SK-N-SH treated with all-trans-retinoic acid at 6 μM for 48 hours (cell line): ENCODE results near the gene RIN3.

Experiments used
- ATAC-seq: fragments of 200-7000 bp; cut with Tn5 transposase; 3 replicates; pipeline ENCODE4 v1.9.1; 2020; ENCODE audit warnings: mild to moderate bottlenecking, moderate library complexity
- ARNTL ChIP-seq: fragments of 450-650 bp; formaldehyde crosslinking; IDR thresholded peaks from 2 replicates; pipeline ENCODE4 v1.5.0; 2020; ENCODE audit warnings: low read depth, mild to moderate bottlenecking, moderate library complexity, borderline replicate concordance
- BACH2 ChIP-seq: fragments of 250-450 bp; sonication (Bioruptor Pico); IDR thresholded peaks from 2 replicates; pipeline ENCODE4 v1.9.0; 2021; ENCODE audit warnings: mild to moderate bottlenecking, borderline replicate concordance
- CSDC2 ChIP-seq: fragments of 250-450 bp; sonication (Bioruptor Pico); IDR thresholded peaks from 2 replicates; pipeline ENCODE4 v1.5.0; 2020; ENCODE audit warnings: mild to moderate bottlenecking, moderate library complexity
- ESRRG ChIP-seq: fragments of 250-450 bp; sonication (Bioruptor Pico); IDR thresholded peaks from 2 replicates; pipeline ENCODE4 v1.6.1; 2021; ENCODE audit warnings: mild to moderate bottlenecking
- GLIS3 ChIP-seq: fragments of 250-450 bp; sonication (Bioruptor Pico); IDR thresholded peaks from 2 replicates; pipeline ENCODE4 v1.5.0; 2020; ENCODE audit warnings: mild to moderate bottlenecking, moderate library complexity
- ISL1 ChIP-seq: fragments of 250-450 bp; sonication (Bioruptor Pico); IDR thresholded peaks from 2 replicates; pipeline ENCODE4 v2.1.2; 2022; ENCODE audit warnings: mild to moderate bottlenecking, moderate library complexity
- OSR1 ChIP-seq: fragments of 250-450 bp; sonication (Bioruptor Pico); IDR thresholded peaks from 2 replicates; pipeline ENCODE4 v1.8.0; 2022; ENCODE audit warnings: moderate library complexity, mild to moderate bottlenecking, inconsistent platforms
- PPARA ChIP-seq: fragments of 250-450 bp; sonication (Bioruptor Pico); IDR thresholded peaks from 2 replicates; pipeline ENCODE4 v1.5.0; 2020; ENCODE audit warnings: mild to moderate bottlenecking, borderline replicate concordance
- RARB ChIP-seq: fragments of 250-450 bp; sonication (Bioruptor Pico); IDR thresholded peaks from 2 replicates; pipeline ENCODE4 v1.8.0; 2021; ENCODE audit warnings: mild to moderate bottlenecking, moderate library complexity
- SNAI2 ChIP-seq: fragments of 250-450 bp; sonication (Bioruptor Pico); IDR thresholded peaks from 2 replicates; pipeline ENCODE4 v1.5.0; 2020; ENCODE audit warnings: mild to moderate bottlenecking, moderate library complexity
- TCF4 ChIP-seq: fragments of 250-450 bp; sonication (Bioruptor Pico); IDR thresholded peaks from 2 replicates; pipeline ENCODE4 v1.8.0; 2021; ENCODE audit warnings: mild to moderate bottlenecking, moderate library complexity, borderline replicate concordance
- TOX ChIP-seq: fragments of 250-450 bp; sonication (Bioruptor Pico); IDR thresholded peaks from 2 replicates; pipeline ENCODE4 v1.8.0; 2021; ENCODE audit warnings: mild to moderate bottlenecking, moderate library complexity, borderline replicate concordance
- ZC3H10 ChIP-seq: fragments of 250-450 bp; sonication (Bioruptor Pico); IDR thresholded peaks from 2 replicates; pipeline ENCODE4 v1.5.1; 2021; ENCODE audit warnings: mild to moderate bottlenecking, moderate library complexity
- ZFP3 ChIP-seq: fragments of 250-450 bp; sonication (Bioruptor Pico); IDR thresholded peaks from 2 replicates; pipeline ENCODE4 v1.5.0; 2020; ENCODE audit warnings: mild to moderate bottlenecking, moderate library complexity
- ZFP30 ChIP-seq: fragments of 450-650 bp; formaldehyde crosslinking; IDR thresholded peaks from 2 replicates; pipeline ENCODE4 v1.5.0; 2022; ENCODE audit warnings: mild to moderate bottlenecking, moderate library complexity
- ZNF565 ChIP-seq: fragments of 450-650 bp; formaldehyde crosslinking; conservative IDR thresholded peaks from 2 replicates; pipeline ENCODE4 v1.5.0; 2020; ENCODE audit warnings: low read depth, mild to moderate bottlenecking, moderate library complexity
- ZNF70 ChIP-seq: fragments of 450-650 bp; formaldehyde crosslinking; IDR thresholded peaks from 2 replicates; pipeline ENCODE4 v1.5.0; 2020; ENCODE audit warnings: mild to moderate bottlenecking, moderate library complexity
- ZNF8 ChIP-seq: fragments of 450-650 bp; formaldehyde crosslinking; IDR thresholded peaks from 2 replicates; pipeline ENCODE4 v1.5.0; 2020; ENCODE audit warnings: mild to moderate bottlenecking, moderate library complexity
- TF ChIP-seq, protein P1 (sequence below): fragments of 250-450 bp; sonication (Bioruptor Pico); IDR thresholded peaks from 2 replicates; pipeline ENCODE4 v1.5.1; 2021; ENCODE audit warnings: mild to moderate bottlenecking, moderate library complexity
- TF ChIP-seq, protein P2 (sequence below): fragments of 250-450 bp; sonication (Bioruptor Pico); IDR thresholded peaks from 2 replicates; pipeline ENCODE4 v1.8.0; 2021; ENCODE audit warnings: low read depth, mild to moderate bottlenecking, moderate library complexity, borderline replicate concordance
- TF ChIP-seq, protein P3 (sequence below): fragments of 250-450 bp; sonication (Bioruptor Pico); IDR thresholded peaks from 2 replicates; pipeline ENCODE4 v1.5.0; 2020; ENCODE audit warnings: mild to moderate bottlenecking, moderate library complexity
- TF ChIP-seq, protein P4 (sequence below): fragments of 250-450 bp; sonication (Bioruptor Pico); IDR thresholded peaks from 2 replicates; pipeline ENCODE4 v1.5.1; 2020; ENCODE audit warnings: low read depth, mild to moderate bottlenecking, moderate library complexity

The RIN3 gene

DNA sequence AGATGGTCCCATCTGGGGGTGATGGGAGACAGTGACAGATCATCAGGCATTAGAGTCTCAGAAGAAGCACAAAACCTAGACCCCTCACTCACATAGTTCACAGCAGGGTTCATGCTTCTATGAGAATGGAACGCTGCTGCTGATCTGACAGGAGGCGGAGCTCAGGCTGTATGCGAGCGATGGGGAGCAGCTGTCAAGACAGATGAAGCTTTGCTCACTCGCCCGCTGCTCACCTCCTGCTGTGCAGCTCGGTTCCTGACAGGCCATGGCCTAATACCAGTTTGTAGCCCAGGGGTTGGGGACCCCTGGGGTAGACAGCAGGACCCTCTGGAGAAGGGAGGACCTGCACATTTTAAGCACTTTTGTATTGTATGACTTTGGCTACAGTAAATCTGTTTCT, 123.6 kb downstream of the RIN3 start:
- 0 out of 3 replicates have a peak, but pooled peaks have one; percentile 29 for ATAC-seq
- TF ChIP-seq OSR1 (no peak), PPARA (CRISPR knock-in tag) (no peak), TOX (CRISPR knock-in tag) (no peak), GLIS3 (CRISPR knock-in tag) (no peak), ZNF8 (CRISPR knock-in tag) (no peak), ARNTL (CRISPR knock-in tag) (no peak), RARB (CRISPR knock-in tag) (no peak), SNAI2 (CRISPR knock-in tag) (no peak), ESRRG (CRISPR knock-in tag) (no peak), CSDC2 (no peak), ZFP3 (CRISPR knock-in tag) (no peak), ISL1 (CRISPR knock-in tag) (no peak), BACH2 (no peak)
- TF ChIP-seq, protein P1, sequence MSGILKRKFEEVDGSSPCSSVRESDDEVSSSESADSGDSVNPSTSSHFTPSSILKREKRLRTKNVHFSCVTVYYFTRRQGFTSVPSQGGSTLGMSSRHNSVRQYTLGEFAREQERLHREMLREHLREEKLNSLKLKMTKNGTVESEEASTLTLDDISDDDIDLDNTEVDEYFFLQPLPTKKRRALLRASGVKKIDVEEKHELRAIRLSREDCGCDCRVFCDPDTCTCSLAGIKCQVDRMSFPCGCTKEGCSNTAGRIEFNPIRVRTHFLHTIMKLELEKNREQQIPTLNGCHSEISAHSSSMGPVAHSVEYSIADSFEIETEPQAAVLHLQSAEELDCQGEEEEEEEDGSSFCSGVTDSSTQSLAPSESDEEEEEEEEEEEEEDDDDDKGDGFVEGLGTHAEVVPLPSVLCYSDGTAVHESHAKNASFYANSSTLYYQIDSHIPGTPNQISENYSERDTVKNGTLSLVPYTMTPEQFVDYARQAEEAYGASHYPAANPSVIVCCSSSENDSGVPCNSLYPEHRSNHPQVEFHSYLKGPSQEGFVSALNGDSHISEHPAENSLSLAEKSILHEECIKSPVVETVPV, result no peak
- TF ChIP-seq, protein P2, sequence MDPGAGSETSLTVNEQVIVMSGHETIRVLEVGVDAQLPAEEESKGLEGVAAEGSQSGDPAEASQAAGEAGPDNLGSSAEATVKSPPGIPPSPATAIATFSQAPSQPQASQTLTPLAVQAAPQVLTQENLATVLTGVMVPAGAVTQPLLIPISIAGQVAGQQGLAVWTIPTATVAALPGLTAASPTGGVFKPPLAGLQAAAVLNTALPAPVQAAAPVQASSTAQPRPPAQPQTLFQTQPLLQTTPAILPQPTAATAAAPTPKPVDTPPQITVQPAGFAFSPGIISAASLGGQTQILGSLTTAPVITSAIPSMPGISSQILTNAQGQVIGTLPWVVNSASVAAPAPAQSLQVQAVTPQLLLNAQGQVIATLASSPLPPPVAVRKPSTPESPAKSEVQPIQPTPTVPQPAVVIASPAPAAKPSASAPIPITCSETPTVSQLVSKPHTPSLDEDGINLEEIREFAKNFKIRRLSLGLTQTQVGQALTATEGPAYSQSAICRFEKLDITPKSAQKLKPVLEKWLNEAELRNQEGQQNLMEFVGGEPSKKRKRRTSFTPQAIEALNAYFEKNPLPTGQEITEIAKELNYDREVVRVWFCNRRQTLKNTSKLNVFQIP, result no peak

DNA sequence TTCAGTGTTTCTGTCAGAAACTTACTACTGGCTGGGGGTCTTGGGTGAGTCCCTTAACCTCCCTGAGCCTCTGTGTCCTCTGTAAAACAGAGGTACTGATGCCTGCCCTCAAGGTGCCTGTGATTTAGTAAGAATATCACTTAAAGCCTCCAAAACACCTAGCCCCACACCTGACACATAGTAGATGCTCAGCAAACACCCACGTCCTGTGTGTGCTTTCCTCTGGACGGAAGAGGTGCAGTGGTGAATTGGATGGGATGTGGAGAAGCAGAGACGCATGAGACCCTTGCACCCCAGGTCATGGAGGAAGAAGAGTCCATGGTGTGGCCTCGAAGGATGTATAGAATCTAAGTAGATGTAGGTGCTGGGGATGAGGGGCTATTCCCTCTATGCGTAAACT, 124.3 kb downstream of the RIN3 start:
- ATAC-seq, result no peak
- TF ChIP-seq ZNF8 (CRISPR knock-in tag) (no peak), ZFP30 (CRISPR knock-in tag) (no peak), ARNTL (CRISPR knock-in tag) (no peak), ESRRG (CRISPR knock-in tag) (no peak), ZC3H10 (CRISPR knock-in tag) (no peak), ZFP3 (CRISPR knock-in tag) (no peak), PPARA (CRISPR knock-in tag) (no peak)
- TF ChIP-seq, protein P1, result no peak
- TF ChIP-seq, protein P3, sequence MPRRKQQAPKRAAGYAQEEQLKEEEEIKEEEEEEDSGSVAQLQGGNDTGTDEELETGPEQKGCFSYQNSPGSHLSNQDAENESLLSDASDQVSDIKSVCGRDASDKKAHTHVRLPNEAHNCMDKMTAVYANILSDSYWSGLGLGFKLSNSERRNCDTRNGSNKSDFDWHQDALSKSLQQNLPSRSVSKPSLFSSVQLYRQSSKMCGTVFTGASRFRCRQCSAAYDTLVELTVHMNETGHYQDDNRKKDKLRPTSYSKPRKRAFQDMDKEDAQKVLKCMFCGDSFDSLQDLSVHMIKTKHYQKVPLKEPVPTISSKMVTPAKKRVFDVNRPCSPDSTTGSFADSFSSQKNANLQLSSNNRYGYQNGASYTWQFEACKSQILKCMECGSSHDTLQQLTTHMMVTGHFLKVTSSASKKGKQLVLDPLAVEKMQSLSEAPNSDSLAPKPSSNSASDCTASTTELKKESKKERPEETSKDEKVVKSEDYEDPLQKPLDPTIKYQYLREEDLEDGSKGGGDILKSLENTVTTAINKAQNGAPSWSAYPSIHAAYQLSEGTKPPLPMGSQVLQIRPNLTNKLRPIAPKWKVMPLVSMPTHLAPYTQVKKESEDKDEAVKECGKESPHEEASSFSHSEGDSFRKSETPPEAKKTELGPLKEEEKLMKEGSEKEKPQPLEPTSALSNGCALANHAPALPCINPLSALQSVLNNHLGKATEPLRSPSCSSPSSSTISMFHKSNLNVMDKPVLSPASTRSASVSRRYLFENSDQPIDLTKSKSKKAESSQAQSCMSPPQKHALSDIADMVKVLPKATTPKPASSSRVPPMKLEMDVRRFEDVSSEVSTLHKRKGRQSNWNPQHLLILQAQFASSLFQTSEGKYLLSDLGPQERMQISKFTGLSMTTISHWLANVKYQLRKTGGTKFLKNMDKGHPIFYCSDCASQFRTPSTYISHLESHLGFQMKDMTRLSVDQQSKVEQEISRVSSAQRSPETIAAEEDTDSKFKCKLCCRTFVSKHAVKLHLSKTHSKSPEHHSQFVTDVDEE (CRISPR knock-in tag), result no peak
- TF ChIP-seq, protein P4, sequence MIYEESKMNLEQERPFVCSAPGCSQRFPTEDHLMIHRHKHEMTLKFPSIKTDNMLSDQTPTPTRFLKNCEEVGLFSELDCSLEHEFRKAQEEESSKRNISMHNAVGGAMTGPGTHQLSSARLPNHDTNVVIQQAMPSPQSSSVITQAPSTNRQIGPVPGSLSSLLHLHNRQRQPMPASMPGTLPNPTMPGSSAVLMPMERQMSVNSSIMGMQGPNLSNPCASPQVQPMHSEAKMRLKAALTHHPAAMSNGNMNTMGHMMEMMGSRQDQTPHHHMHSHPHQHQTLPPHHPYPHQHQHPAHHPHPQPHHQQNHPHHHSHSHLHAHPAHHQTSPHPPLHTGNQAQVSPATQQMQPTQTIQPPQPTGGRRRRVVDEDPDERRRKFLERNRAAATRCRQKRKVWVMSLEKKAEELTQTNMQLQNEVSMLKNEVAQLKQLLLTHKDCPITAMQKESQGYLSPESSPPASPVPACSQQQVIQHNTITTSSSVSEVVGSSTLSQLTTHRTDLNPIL, result no peak

DNA sequence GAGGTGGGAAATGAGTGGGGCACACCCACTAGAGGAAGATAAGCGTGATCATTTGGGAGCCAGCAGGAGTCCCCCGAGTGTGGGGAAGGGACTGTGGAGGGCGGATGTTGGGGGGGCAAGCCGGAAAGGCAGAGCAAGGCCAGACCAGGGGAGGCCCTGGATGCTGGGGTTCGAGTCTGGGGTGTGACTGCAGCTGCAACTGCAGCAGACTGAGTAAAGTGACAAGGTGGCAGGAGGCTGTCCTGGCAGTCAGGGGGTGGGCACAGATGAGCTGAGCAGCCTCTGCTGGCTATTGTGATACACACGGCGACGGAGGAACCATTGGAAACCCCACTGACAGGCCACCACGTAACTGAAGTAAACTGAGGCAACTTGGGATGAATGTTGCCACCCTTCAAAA, 124.7 kb downstream of the RIN3 start:
- no peak for ATAC-seq
- TF ChIP-seq, protein P4, result no peak
- TF ChIP-seq RARB (CRISPR knock-in tag) (no peak), SNAI2 (CRISPR knock-in tag) (no peak), ZFP3 (CRISPR knock-in tag) (no peak), ZFP30 (CRISPR knock-in tag) (no peak), ZNF70 (CRISPR knock-in tag) (no peak), BACH2 (no peak), TCF4 (CRISPR knock-in tag) (no peak), ARNTL (CRISPR knock-in tag) (no peak), CSDC2 (no peak), OSR1 (no peak), ZNF565 (CRISPR knock-in tag) (no peak)
- TF ChIP-seq, protein P1, result no peak
